ENCODE results near the gene NEK11. TPM values are rescaled to one million over a fixed set of nuclear protein-coding genes. Genes with fewer than 3 reads are reported as not detected.

The NEK11 gene
- polyA plus RNA-seq, 1 donor from 2014 or later, result 6.1 TPM

DNA sequence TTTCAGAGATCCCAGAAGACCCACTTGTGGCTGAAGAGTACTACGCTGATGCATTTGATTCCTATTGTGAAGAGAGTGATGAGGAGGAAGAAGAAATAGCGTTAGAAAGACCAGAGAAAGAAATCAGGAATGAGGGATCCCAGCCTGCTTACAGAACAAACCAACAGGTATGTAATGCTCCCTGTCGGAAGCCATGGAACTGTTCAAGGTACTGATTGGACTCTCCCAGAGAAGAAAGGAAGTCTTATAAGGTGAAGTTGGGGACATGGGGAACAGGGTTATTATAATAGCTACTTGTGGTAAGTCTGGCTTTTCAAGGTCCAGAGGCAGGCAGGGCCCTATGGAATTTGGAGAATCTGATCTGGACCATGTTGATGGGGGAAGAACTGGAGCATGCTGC is 201.8 kb downstream of the NEK11 start:
- Histone ChIP-seq H3K4me3 (ENCODE audit: low read length) (no peak overlapping the region), H3K9me3 (ENCODE audit: low read length) (no peaks in the 10 kb centered on the region), H3F3A (ENCODE audit: insufficient read depth, low read length, poor library complexity, severe bottlenecking) (no peaks in the 10 kb centered on the region), H3K9ac (ENCODE audit: low read length) (no peak overlapping the region), H3K27ac (ENCODE audit: low read length) (no peak overlapping the region), H3K79me2 (replicated peaks; ENCODE audit: insufficient read depth, low read length) (no peaks in the 10 kb centered on the region), H4K20me1 (ENCODE audit: insufficient read depth) (no peaks in the 10 kb centered on the region), H3K36me3 (ENCODE audit: insufficient read depth, low read length) (no peaks in the 10 kb centered on the region), H3K27me3 (ENCODE audit: insufficient read depth, low read depth, low read length) (no peaks in the 10 kb centered on the region), H2AFZ (ENCODE audit: low read depth, low read length) (no peak overlapping the region), H3K9me2 (ENCODE audit: insufficient read depth, low read length) (no peaks in the 10 kb centered on the region), H3K4me2 (ENCODE audit: low read length) (no peak overlapping the region)
- TF ChIP-seq MXI1 (conservative IDR thresholded peaks at IDR 0.05; ENCODE audit: poor library complexity, severe bottlenecking) (no peak), EZH2 (IDR thresholded peaks at IDR 0.05; ENCODE audit: borderline replicate concordance, insufficient read depth, low read length, poor library complexity, severe bottlenecking) (no peak), POLR2AphosphoS5 (IDR thresholded peaks at IDR 0.05) (no peak), RAD21 (conservative IDR thresholded peaks at IDR 0.05) (no peak), EP300 (conservative IDR thresholded peaks at IDR 0.05; ENCODE audit: poor library complexity, severe bottlenecking) (no peak), SMC3 (conservative IDR thresholded peaks at IDR 0.05; ENCODE audit: poor library complexity) (no peak), CTCF (IDR thresholded peaks at IDR 0.05; ENCODE audit: poor library complexity, severe bottlenecking) (no peak), TAF1 (IDR thresholded peaks at IDR 0.05; ENCODE audit: low read depth) (no peak)

DNA sequence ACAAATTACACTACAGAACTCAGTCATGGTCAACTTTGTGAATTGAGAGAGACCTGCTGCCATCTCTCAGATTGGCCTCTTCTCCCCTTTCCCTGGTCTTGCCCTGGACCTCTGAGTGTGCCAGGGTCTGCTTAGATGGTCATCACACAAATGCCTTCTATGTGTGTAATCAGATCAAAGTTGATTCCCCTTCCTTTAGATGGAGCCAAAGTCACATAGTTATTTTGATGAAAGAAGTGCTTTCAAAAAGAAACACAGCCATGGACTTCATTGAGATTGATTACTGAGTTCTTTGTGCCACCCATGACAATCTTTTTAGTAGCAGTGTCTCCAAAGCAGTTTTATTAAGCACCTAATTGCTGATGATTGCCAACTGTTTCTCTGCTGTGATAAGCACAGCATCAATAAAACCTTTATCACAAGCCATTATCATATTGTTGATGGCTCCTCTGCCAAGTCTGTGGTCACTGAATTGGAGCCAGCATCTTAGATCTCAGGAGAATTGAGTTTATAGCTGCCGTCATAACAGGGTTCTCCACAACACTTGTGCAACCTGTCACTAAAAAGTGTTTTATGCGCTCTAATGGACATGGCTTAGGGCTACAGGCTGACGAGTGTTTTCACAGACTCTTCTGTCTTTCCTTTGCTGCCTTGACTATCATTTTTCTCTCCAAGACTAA is 205.2 kb downstream of the NEK11 start:
- H3K27ac ChIP-seq (ENCODE audit: low read length), result no peak overlapping the region
- H3K27me3 ChIP-seq (ENCODE audit: insufficient read depth, low read depth, low read length), result no peaks in the 10 kb centered on the region
- no peak overlapping the region for H3K9ac ChIP-seq (ENCODE audit: low read length)
- H3K4me3 ChIP-seq (ENCODE audit: low read length), result no peak overlapping the region
- H3K9me2 ChIP-seq (ENCODE audit: insufficient read depth, low read length), result no peaks in the 10 kb centered on the region
- H4K20me1 ChIP-seq (ENCODE audit: insufficient read depth), result no peaks in the 10 kb centered on the region
- no peak overlapping the region for H3K4me2 ChIP-seq (ENCODE audit: low read length)
- H3F3A ChIP-seq (ENCODE audit: insufficient read depth, low read length, poor library complexity, severe bottlenecking), result no peaks in the 10 kb centered on the region
- no peaks in the 10 kb centered on the region for H3K79me2 ChIP-seq (replicated peaks; ENCODE audit: insufficient read depth, low read length)
- H3K36me3 ChIP-seq (ENCODE audit: insufficient read depth, low read length), result no peaks in the 10 kb centered on the region
- H2AFZ ChIP-seq (ENCODE audit: low read depth, low read length), result no peak overlapping the region
- H3K9me3 ChIP-seq (ENCODE audit: low read length), result no peaks in the 10 kb centered on the region
- TF ChIP-seq CTCF (IDR thresholded peaks at IDR 0.05; ENCODE audit: poor library complexity, severe bottlenecking), result no peak
- TF ChIP-seq SMC3 (conservative IDR thresholded peaks at IDR 0.05; ENCODE audit: poor library complexity), result no peak

GRCh38 chr3:131232711-131233267 is 206.1 kb downstream of the NEK11 start:
- Histone ChIP-seq H4K20me1 (ENCODE audit: insufficient read depth) (no peaks in the 10 kb centered on the region), H3K27me3 (ENCODE audit: insufficient read depth, low read depth, low read length) (no peaks in the 10 kb centered on the region), H3K36me3 (ENCODE audit: insufficient read depth, low read length) (no peaks in the 10 kb centered on the region), H3F3A (ENCODE audit: insufficient read depth, low read length, poor library complexity, severe bottlenecking) (no peaks in the 10 kb centered on the region), H3K4me2 (ENCODE audit: low read length) (no peak overlapping the region), H3K79me2 (replicated peaks; ENCODE audit: insufficient read depth, low read length) (no peaks in the 10 kb centered on the region), H3K27ac (ENCODE audit: low read length) (no peak overlapping the region), H3K9me3 (ENCODE audit: low read length) (no peaks in the 10 kb centered on the region), H3K9me2 (ENCODE audit: insufficient read depth, low read length) (no peaks in the 10 kb centered on the region), H2AFZ (ENCODE audit: low read depth, low read length) (no peak overlapping the region), H3K9ac (ENCODE audit: low read length) (no peak overlapping the region), H3K4me3 (ENCODE audit: low read length) (no peak overlapping the region)
- no peak for TF ChIP-seq CTCF (IDR thresholded peaks at IDR 0.05; ENCODE audit: poor library complexity, severe bottlenecking)
- TF ChIP-seq MXI1 (conservative IDR thresholded peaks at IDR 0.05; ENCODE audit: poor library complexity, severe bottlenecking), result no peak
- TF ChIP-seq, protein P1, sequence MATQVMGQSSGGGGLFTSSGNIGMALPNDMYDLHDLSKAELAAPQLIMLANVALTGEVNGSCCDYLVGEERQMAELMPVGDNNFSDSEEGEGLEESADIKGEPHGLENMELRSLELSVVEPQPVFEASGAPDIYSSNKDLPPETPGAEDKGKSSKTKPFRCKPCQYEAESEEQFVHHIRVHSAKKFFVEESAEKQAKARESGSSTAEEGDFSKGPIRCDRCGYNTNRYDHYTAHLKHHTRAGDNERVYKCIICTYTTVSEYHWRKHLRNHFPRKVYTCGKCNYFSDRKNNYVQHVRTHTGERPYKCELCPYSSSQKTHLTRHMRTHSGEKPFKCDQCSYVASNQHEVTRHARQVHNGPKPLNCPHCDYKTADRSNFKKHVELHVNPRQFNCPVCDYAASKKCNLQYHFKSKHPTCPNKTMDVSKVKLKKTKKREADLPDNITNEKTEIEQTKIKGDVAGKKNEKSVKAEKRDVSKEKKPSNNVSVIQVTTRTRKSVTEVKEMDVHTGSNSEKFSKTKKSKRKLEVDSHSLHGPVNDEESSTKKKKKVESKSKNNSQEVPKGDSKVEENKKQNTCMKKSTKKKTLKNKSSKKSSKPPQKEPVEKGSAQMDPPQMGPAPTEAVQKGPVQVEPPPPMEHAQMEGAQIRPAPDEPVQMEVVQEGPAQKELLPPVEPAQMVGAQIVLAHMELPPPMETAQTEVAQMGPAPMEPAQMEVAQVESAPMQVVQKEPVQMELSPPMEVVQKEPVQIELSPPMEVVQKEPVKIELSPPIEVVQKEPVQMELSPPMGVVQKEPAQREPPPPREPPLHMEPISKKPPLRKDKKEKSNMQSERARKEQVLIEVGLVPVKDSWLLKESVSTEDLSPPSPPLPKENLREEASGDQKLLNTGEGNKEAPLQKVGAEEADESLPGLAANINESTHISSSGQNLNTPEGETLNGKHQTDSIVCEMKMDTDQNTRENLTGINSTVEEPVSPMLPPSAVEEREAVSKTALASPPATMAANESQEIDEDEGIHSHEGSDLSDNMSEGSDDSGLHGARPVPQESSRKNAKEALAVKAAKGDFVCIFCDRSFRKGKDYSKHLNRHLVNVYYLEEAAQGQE (IDR thresholded peaks at IDR 0.05; ENCODE audit: borderline replicate concordance), result no peak
- TF ChIP-seq SMC3 (conservative IDR thresholded peaks at IDR 0.05; ENCODE audit: poor library complexity), result no peak
- no peak for TF ChIP-seq EZH2 (IDR thresholded peaks at IDR 0.05; ENCODE audit: borderline replicate concordance, insufficient read depth, low read length, poor library complexity, severe bottlenecking)
- no peak for TF ChIP-seq EP300 (conservative IDR thresholded peaks at IDR 0.05; ENCODE audit: poor library complexity, severe bottlenecking)
- no peak for TF ChIP-seq RAD21 (conservative IDR thresholded peaks at IDR 0.05)
- no peak for TF ChIP-seq POLR2AphosphoS5 (IDR thresholded peaks at IDR 0.05)
- TF ChIP-seq TAF1 (IDR thresholded peaks at IDR 0.05; ENCODE audit: low read depth), result no peak
